Coronary artery (tissue), 2 donors: ENCODE measurements around the gene SLC13A5.
"Not testable (repeated sequence)": the region's sequence is repeated elsewhere in the genome, so short reads cannot be mapped to it uniquely, and the experiment has no call there.

Experiments
- DNase-seq: peaks from one replicate; pipeline ENCODE4 v3.0.0-alpha.2; 2017; ENCODE audit warnings: low spot score
- H3K27ac ChIP-seq, 2 donors: fragments of 200-600 bp; sonication (generic); one replicate each; pipeline ENCODE4 v1.5.1; 2016 to 2019
- H3K4me3 ChIP-seq: fragments of 200-600 bp; sonication (generic); 2 replicates; pipeline ENCODE4 v1.5.1; 2016; ENCODE audit warnings: mild to moderate bottlenecking, moderate library complexity
- CTCF ChIP-seq: fragments of 200-600 bp; sonication (generic); IDR thresholded peaks from one replicate; pipeline ENCODE4 v1.5.1; 2019; ENCODE audit warnings: antibody characterized with exemption

The SLC13A5 gene

GRCh38 chr17:6695565-6695964 is 17.6 kb downstream of the SLC13A5 start:
- no peak for DNase-seq
- no peak for TF ChIP-seq CTCF
- no peak overlapping the region for H3K4me3 ChIP-seq
- no peak overlapping the region for H3K27ac ChIP-seq

- Histone ChIP-seq H3K4me3 (no peak overlapping the region), H3K27ac (no peak overlapping the region)
- no peak for DNase-seq
- no peak for TF ChIP-seq CTCF
Observed at GRCh38 chr17:6695051-6695450, 18.1 kb downstream of the SLC13A5 start.

GRCh38 chr17:6691958-6692357 is 21.2 kb downstream of the SLC13A5 start:
- H3K4me3 ChIP-seq, DNase-seq: not testable (repeated sequence)

GRCh38 chr17:6691546-6691945 is 21.6 kb downstream of the SLC13A5 start:
- no peak for TF ChIP-seq CTCF
- H3K4me3 ChIP-seq: no peak overlapping the region
- no peak overlapping the region for H3K27ac ChIP-seq
- no peak for DNase-seq

More at GRCh38 chr17:6691958-6692357, 21.2 kb downstream of the SLC13A5 start:
- not testable (repeated sequence) for H3K27ac ChIP-seq

GRCh38 chr17:6690641-6691040 is 22.5 kb downstream of the SLC13A5 start:
- TF ChIP-seq CTCF: no peak
- Histone ChIP-seq H3K27ac (no peak overlapping the region), H3K4me3 (no peak overlapping the region)
- no peak for DNase-seq

GRCh38 chr17:6688944-6689343 is 24.2 kb downstream of the SLC13A5 start:
- no peak overlapping the region for H3K4me3 ChIP-seq
- DNase-seq: no peak
- TF ChIP-seq CTCF: no peak
- H3K27ac ChIP-seq: no peak overlapping the region

- no peak for DNase-seq
- H3K27ac ChIP-seq: no peak overlapping the region
- no peak overlapping the region for H3K4me3 ChIP-seq
- no peak for TF ChIP-seq CTCF
Observed at GRCh38 chr17:6686026-6686425, 27.1 kb downstream of the SLC13A5 start.
